Stimulated activated CD8-positive, alpha-beta memory T cell treated with anti-CD3 and anti-CD28 coated beads, Interleukin-12 subunit alpha, Interleukin-12 subunit beta, amount 100 ng/mL, for 24 hours (primary cell): ENCODE measurements around the gene PEAK1.
"Not testable (repeated sequence)": the region's sequence is repeated elsewhere in the genome, so short reads cannot be mapped to it uniquely, and the experiment has no call there.

Experiments used
- DNase-seq: peaks from one replicate; pipeline ENCODE4 v3.0.0-alpha.2; 2020; ENCODE audit errors: extremely low read depth

PEAK1 gene

DNA sequence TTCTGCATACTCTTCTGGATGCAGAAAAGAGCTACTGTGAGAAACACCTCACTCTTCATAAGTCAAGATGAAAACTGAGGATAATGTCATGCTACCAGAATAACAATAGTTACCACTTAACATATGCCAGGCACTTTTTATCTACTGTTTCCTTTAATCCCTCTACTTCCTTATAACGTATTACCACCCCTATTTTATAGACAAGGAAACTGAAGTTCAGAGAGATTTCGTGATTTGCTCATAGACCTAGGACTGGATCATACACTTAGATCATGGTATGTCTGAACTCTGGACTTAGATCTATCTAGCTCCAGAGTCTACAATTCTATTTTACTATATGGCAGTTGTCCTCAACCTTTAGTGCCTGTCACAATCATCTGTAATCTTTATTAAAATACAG, 193.3 kb downstream of the PEAK1 start:
- DNase-seq: no peak

DNA sequence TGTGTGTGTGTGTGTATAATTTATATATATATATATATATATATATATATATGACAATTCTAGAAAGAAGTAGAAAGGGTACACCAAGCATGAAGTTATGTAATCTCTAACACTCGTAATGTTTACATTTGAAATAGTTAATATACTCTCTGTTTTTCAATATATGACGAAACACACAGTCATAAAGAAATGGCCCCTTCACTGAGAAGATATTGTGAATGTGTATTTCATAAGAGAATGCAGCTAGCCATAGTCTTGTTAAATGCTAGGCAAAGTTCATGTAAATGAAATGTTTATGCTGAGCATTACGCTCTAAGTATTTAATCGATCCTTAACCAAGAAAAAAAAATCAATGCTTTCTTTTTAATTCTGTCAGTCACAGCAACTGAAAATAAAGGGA, 194.3 kb downstream of the PEAK1 start:
- no peak for DNase-seq

DNA sequence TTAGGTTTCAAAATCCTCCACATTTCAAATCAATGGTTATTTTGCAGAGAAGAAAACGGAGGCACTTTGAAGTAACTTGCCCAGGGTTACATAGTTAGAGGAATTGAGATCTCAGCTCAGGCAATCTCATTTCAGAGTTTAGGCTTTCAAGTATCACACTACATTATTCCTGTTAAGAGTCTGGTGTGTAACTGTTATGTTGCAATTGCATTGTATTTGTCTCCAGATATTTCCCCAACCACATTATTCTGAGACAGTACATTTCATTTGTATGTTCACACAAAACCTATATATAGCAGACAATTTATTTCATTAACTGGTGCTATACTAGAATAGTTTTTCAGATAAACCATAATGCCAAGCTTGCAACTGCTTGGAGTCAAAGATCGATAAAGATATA, 194.8 kb downstream of the PEAK1 start:
- no peak for DNase-seq

- no peak for DNase-seq
Measured at GRCh38 chr15:77224352-77224751, 195.6 kb downstream of the PEAK1 start.

DNA sequence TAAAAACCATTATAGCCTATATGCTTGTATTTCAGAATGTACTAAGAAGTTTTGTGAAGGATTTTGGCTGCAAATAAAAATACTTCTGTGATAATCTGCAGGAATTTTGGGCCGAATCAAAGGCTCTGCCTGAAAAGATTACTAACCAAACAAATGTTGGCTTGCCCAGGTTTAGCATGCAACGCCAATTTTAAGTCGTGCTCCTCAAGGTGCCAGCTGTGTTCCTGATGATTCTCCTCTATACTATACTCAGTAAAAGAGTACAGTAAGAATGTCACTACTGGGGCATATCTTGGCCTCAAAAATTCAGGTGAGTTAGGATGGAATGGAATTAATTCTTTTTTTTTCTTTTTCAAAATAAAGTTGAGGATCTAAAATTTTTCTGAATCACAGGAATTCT, 198.2 kb downstream of the PEAK1 start:
- DNase-seq: no peak

DNA sequence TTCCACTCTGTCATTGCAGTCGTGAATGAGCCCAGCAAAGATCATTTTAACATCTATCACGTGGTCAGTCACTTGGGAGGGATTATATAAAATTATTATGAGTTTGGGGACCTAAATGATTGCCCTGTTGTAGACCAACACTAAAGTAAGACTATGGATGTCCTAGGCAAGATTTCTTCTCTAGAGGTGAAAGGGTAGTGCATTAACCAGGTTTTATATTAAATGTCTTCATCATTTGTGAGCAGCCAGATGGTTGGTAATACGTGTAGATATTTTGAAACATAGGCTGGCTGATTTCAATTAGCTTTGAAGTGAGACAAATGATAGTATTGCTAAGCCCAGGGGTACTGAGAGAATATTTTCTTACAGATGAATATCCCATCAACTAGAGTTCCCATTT, 198.7 kb downstream of the PEAK1 start:
- DNase-seq: no peak

DNA sequence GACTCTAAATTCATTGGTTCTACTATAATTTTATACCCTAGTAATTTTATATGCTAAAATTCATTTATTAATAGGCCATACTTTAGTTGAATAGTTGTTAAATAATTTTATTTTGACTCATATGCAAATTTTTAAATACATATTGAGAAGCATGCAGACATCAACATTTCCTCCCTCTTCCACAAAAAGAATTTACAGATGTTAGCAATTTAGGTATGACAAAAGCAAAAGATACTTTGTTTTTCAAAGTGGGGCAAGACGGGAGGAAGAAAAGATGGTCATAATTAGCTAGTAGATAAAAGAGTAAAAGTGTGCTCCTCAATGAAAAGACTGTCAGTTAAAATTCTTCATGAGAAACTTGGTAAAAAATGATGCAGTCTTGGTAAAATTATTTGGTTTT, 200.1 kb downstream of the PEAK1 start:
- no peak for DNase-seq

DNA sequence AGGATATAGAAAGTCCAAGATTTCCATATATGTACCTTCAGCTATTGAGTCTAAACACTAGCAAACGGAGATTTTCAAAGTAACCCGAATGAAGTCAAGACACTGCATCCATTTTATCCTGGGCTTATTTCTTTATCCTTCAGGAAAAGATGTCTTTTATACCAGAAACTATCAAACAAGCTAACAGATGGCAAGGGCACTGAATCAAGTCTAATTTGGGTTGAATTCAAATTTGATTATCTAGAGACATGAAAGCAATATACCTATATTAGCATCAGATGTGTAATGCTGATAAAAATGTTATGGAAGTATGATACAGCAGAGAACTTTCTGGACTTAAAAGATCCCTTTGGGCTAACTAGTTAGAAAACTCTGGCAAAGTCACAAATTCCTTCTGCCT, 210.7 kb downstream of the PEAK1 start:
- DNase-seq: no peak

DNA sequence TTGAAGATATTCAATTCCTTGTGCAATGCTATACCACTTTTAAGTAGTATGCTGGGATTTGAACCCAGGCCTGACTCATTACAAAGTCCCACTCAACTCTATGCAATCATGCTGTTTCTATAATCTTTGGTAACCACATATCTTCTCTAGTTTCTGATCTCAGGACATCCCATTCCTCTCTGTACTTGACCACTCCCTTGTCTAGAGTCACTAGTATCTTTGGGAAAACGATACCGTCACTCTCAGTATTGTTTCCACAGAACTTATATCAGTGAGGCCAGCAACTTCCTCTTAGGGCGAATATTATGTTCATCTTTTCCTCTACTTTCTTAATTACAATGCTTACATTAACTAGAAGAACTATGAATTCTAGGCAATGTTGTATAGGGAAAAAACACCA, 211.7 kb downstream of the PEAK1 start:
- DNase-seq: no peak

DNA sequence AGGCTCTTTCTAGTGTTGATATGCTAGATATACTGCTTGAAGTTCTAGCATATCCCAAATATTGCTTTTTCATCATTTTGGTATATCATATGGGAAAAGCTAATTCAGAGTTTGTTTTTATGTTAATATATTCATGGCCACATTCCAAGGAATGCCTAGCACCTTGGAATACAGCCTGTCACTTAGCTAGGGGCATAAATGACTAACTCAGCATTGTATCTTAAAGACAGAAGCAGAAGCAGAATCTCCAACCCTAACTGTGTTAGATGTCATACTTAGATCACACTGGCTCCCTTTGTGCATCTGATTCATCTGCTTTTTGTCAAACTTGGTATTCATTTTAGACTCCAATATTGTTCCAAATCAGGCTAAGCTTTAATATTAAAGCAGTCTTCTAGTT, 218.2 kb downstream of the PEAK1 start:
- DNase-seq: no peak

DNA sequence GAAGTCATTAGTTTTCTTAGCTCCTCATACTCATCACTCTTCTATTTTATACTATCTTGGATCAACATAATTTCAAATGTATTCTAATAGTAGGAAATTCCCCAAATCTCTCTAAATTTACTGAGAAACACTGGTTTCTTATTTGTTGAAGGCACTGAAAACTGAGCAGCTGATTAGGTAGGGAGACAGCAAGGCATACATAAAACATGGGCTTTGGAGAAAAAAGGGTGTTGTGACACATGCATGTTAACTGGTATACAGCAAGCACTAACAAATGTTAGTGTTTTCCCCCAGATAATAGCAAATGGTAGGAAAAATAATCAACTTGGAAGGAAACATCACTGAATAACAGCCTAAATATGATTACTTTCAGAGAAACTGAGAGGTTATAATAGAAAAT, 223.5 kb downstream of the PEAK1 start:
- DNase-seq: no peak

DNA sequence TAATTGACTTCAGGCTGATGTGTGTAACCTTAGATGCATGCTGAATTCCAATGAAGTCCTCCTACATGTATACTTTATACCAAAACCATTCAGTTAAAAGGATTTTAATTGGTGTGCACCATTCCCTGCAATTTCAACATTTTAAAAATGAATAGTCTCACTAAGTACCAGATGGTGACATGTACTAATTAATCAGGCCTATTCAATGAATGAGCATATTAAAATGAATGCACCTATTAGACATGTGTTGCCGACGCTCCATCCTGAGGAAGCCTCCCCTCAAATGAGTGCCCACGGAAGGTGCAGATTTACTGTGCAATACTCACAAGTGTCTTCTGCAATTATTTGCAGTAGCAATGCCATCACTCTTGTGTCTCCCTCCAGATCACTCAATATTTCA, 224.3 kb downstream of the PEAK1 start:
- DNase-seq: no peak

- DNase-seq: no peak
Measured at GRCh38 chr15:77192451-77192850, 227.5 kb downstream of the PEAK1 start.

DNA sequence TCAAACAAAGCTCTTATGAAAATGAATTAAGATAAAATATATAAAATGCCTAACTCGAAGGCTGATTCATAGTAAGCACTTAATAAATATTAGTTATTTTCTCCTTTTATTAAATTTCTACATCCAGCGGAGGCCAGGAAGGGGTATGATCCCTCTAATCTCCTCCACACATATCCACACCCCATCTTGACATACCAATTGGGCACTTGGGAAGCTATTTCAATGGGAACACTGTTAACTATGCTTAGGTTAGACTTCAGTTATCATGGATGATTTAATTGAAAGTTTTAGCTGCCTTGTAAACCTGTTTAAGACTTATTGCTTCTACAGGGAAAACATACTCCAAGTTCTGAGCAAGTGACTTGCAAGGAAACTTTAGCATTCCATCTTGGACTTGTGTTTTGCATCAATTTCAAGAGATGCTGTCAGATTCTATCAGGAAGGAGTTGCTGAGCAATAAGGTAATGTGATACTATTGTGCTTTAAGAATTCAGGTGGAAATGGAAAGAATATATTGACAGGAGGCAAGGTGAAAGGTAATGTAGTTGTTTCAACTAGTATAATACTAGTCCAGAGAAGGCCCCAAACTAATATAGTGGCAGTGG, 228.6 kb downstream of the PEAK1 start:
- DNase-seq: no peak

DNA sequence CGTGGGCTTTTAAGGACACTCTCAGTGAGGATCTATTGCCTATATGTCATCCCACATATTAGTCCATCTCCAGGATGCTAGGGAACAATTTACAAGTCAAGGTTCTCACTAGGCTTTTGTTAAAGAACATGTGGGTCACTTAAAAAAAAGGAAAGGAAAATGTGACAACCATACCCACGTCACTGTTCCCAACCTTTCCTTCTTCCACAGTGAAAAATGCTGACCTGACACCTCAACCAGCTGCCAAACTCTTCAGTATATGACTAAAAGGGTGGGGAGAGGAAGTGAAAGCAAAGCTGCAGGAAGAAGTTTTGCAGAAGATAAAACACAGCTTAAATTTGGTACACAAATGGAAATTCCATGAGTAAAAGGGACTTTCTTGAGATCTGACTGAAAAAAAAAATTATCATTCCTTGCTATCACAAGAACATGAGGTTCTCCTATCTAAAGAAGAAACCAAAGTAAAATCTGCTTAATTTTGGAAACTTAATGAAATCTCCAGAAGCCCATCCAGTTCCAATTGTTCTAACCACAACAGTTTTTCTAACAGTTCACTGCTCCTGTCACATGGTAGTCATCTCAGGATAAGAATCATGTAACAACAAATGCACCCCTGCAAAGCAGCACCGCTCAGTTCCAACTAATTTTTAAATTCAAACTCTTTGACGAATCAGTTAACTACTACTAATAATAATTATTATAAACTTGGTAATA, 232.0 kb downstream of the PEAK1 start:
- no peak for DNase-seq

DNA sequence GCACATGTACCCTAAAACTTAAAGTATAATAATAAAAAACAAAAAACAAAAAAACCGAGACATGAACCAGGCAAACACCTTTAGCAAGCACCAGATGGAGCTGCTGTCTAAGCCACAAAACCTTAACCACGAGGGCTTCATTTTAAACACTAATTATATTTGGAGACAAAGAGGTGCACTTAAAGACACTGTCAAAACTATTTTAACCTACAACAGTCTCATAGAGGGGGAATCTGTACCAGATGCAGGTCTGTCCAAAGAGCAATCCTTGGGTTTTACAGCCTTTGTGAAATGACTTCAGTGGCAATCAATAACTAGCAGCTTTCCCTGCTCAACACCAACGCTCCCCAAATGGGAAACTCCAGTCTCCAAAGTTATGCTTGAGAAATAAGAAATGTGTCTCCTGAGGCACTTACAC, 233.3 kb downstream of the PEAK1 start:
- no peak for DNase-seq

DNA sequence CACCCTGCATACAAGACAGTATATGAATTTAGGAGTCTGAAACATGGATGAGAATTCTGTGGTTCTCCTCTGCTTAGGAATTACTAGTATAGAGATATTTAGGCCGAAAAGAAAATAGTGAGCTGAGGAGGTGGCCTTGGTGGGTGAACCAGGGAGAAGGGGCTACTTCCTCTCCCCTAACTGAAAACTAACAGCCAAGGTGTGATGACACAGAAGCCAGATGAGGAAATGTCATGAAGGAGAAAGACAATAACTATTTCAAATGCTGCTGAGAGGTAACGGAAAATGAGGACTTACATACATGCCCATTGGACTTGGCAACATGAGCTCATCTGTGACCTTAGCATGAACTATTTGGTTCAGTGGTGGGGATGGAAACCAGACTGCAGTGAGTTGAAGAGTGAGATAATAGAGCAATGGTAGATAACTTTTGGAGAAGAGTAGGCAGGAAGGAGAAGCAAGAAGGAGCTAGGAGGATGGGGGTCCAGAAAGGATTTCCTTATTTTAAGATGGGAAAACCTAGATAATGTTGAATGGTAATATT, 234.6 kb downstream of the PEAK1 start:
- DNase-seq: no peak

DNA sequence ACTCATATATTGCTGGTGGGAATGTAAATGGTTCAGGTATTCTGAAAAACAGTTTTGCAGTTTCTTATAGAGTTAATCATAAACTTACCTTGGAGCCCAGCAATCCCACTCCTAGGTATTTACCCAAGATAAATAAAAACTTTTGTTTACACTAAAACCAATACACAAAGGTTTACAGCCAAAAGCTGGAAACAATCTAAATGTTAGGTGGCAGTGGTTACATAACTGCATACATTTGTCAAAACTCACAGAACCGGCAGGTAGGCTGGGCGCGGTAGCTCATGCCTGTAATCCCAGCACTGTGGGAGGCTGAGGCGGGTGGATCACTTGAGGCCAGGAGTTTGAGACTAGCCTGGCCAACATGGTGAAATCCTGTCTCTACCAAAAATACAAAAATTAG, 235.6 kb downstream of the PEAK1 start:
- DNase-seq: not testable (repeated sequence)

DNA sequence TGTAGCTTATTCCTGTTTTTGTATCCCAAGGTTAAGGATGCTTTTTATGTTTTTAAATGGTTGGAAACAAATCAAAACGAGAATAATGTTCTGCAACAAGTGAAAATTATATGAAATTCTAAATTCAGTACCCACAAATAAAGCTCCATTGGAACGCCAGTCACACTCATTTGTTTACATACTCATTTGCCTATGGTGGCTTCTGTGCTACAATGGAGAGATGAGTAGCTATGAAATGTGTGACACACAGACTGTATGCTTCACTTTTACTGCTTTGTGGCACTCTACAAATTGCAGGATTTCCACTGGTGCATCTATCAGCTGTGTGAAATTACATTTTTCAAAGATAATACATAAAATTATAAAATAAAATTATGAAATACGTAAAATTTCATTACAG, 236.8 kb downstream of the PEAK1 start:
- no peak for DNase-seq

DNA sequence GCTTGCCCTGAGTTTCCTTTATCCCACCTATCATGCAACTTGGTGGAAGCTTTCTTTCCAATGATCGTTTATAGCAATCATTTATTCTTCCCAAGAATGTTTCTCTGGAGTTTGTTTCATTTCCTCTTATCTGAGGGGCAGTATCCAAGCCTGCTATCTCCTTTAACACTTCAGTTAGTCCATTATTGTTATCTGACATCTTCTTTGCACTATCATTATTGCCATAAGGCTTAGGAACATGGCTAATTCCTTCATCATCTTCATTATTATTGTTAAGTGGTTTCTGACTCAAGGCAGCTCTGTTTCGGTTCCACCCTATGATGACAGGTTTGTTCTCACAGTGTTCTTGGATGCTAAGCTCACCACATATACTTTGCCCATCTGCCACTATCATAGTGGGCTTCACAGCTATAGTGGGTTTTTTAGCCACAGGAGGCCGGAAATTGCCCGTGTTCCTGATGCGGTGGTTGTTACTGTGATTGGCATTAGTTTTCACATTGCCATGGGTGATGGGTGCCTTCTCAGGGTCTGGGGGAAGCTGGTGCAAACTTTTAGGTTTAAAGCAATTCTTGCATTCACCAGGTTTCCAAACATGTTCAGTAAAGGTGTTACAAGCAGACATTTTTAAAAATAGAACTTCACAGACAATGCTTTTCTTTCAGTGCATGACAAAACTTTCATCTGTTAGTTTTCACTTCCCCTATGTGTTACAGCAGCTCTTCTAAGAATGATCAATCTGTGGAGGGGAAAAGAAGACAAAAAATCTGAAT, 238.4 kb downstream of the PEAK1 start:
- no peak for DNase-seq

DNA sequence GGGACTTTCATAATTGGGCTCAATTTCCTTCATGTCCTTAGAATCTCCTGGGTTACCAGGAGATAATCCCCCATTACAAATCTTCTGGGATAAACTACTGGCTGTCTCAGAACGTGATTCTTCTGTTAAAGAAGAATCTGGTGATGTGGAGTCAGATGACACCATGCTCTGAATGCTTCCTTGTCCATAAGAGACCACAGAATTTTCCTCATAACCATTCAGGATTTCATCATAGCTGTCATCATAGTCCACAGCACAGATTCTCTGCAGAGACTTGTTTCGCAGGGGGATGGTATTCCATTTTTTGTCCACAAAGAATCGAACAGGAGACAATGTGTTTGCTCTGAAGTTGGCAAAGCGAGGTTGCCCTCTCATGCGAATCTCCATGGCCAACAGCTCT, 239.1 kb downstream of the PEAK1 start:
- no peak for DNase-seq

DNA sequence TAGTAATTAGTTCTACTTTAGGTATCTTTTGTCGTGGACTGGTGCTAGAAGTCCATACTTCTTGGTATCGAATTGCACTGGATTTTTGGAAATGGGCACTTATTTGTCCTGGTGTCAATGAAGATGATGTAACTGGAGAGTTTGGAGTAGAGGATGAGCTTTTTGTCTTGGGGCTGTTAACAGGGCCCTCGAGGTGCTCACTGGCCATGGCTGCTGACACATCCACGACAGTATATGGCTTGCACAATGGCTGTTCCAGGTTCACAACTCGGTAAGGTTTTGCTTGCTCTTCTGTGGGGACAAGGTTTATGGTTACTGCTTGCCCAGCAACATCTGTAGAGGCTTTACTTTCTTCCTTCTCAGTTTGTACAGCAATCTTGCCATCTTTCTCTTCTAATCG, 239.6 kb downstream of the PEAK1 start:
- no peak for DNase-seq

- no peak for DNase-seq
Measured at GRCh38 chr15:77179541-77179998, 240.3 kb downstream of the PEAK1 start.
